H9 (cell line): Measurements from ENCODE around the gene CCDC74B. TPM values are rescaled to one million over a fixed set of nuclear protein-coding genes. Genes with fewer than 3 reads are reported as not detected.
A peak's percentile ranks its signal among the peaks of the same experiment; 100 is the strongest.
"Not testable (repeated sequence)": the region's sequence is repeated elsewhere in the genome, so short reads cannot be mapped to it uniquely, and the experiment has no call there.

Experiments
- DNase-seq: peaks from one replicate; pipeline ENCODE4 v3.0.0-alpha.2; 2017
- H2AFZ ChIP-seq: one replicate; pipeline ENCODE4 v1.6.1; 2013; ENCODE audit warnings: mild to moderate bottlenecking, low read length, control low read depth, moderate library complexity
- H2AK5ac ChIP-seq: 2 replicates; pipeline ENCODE4 v1.6.1; 2013; ENCODE audit warnings: low read length, control low read depth, mixed read lengths; ENCODE audit not compliant: insufficient read length
- H2BK120ac ChIP-seq: one replicate; pipeline ENCODE4 v1.6.1; 2013; ENCODE audit warnings: low read depth, mild to moderate bottlenecking, low read length, control low read depth, inconsistent platforms; ENCODE audit not compliant: poor library complexity, severe bottlenecking
- H2BK12ac ChIP-seq: 2 replicates; pipeline ENCODE4 v1.6.1; 2013; ENCODE audit warnings: low read length, control low read depth, mixed read lengths, low read depth; ENCODE audit not compliant: insufficient read length
- H2BK15ac ChIP-seq: 2 replicates; pipeline ENCODE4 v1.6.1; 2013; ENCODE audit warnings: low read depth, low read length, control low read depth
- H2BK20ac ChIP-seq: one replicate; pipeline ENCODE4 v1.6.1; 2013; ENCODE audit warnings: low read depth, mild to moderate bottlenecking, low read length, control low read depth, inconsistent platforms; ENCODE audit not compliant: poor library complexity, severe bottlenecking
- H2BK5ac ChIP-seq: 2 replicates; pipeline ENCODE4 v1.6.1; 2013; ENCODE audit warnings: low read length, control low read depth, mixed read lengths; ENCODE audit not compliant: insufficient read length
- H3K14ac ChIP-seq: 2 replicates; pipeline ENCODE4 v1.6.1; 2013; ENCODE audit warnings: low read length, control low read depth; ENCODE audit not compliant: insufficient read depth
- H3K18ac ChIP-seq: 2 replicates; pipeline ENCODE4 v1.6.1; 2013; ENCODE audit warnings: low read depth, mild to moderate bottlenecking, mixed read lengths, low read length, control low read depth; ENCODE audit not compliant: insufficient read length
- H3K23ac ChIP-seq: 2 replicates; pipeline ENCODE4 v1.6.1; 2013; ENCODE audit warnings: low read length, control low read depth, mixed read lengths, low read depth; ENCODE audit not compliant: insufficient read length
- H3K23me2 ChIP-seq: 2 replicates; pipeline ENCODE4 v1.6.1; 2013; ENCODE audit warnings: low read depth, mild to moderate bottlenecking, mixed read lengths, low read length, control low read depth; ENCODE audit not compliant: insufficient read length, poor library complexity, severe bottlenecking
- H3K27ac ChIP-seq: 2 replicates; pipeline ENCODE4 v1.5.1; 2013; ENCODE audit warnings: low read length, control low read depth, mixed read lengths, low read depth; ENCODE audit not compliant: insufficient read length
- H3K27me3 ChIP-seq: 2 replicates; pipeline ENCODE4 v1.6.1; 2013; ENCODE audit warnings: low read length, control low read depth, inconsistent platforms; ENCODE audit not compliant: insufficient read depth
- H3K4ac ChIP-seq: 2 replicates; pipeline ENCODE4 v1.6.1; 2013; ENCODE audit warnings: low read depth, mild to moderate bottlenecking, control low read depth, inconsistent platforms, low read length, moderate library complexity
- H3K4me1 ChIP-seq: 2 replicates; pipeline ENCODE4 v1.6.1; 2013; ENCODE audit warnings: low read length, control low read depth, inconsistent platforms; ENCODE audit not compliant: insufficient read depth
- H3K4me2 ChIP-seq: 2 replicates; pipeline ENCODE4 v1.6.1; 2013; ENCODE audit warnings: low read length, control low read depth, mixed read lengths; ENCODE audit not compliant: insufficient read length, insufficient read depth
- H3K56ac ChIP-seq: 2 replicates; pipeline ENCODE4 v1.6.1; 2013; ENCODE audit warnings: low read depth, mild to moderate bottlenecking, mixed read lengths, low read length, control low read depth; ENCODE audit not compliant: insufficient read length
- H3K79me1 ChIP-seq: 2 replicates; pipeline ENCODE4 v1.6.1; 2013; ENCODE audit warnings: low read depth, mild to moderate bottlenecking, moderate library complexity, low read length, control low read depth, inconsistent platforms; ENCODE audit not compliant: insufficient read depth, poor library complexity, severe bottlenecking
- H3K79me2 ChIP-seq: 2 replicates; pipeline ENCODE4 v1.6.1; 2013; ENCODE audit warnings: low read length, control low read depth, inconsistent platforms; ENCODE audit not compliant: insufficient read depth
- H3K9ac ChIP-seq: 2 replicates; pipeline ENCODE4 v1.6.1; 2013; ENCODE audit warnings: low read length, control low read depth, mixed read lengths; ENCODE audit not compliant: insufficient read length; ENCODE audit errors: extremely low read depth
- H3K9me3 ChIP-seq: one replicate; pipeline ENCODE4 v1.6.1; 2013; ENCODE audit warnings: low read depth, low read length, inconsistent platforms; ENCODE audit not compliant: control insufficient read depth
- H3T11ph ChIP-seq: one replicate; pipeline ENCODE4 v1.6.1; 2013; ENCODE audit warnings: mild to moderate bottlenecking, low read length, control low read depth, inconsistent platforms
- H4K20me1 ChIP-seq: one replicate; pipeline ENCODE4 v1.6.1; 2013; ENCODE audit not compliant: control insufficient read depth, insufficient read length, insufficient read depth
- H4K5ac ChIP-seq: 2 replicates; pipeline ENCODE4 v1.6.1; 2013; ENCODE audit warnings: low read depth, mild to moderate bottlenecking, mixed read lengths, low read length, control low read depth; ENCODE audit not compliant: insufficient read length
- H4K8ac ChIP-seq: replicated peaks from 2 replicates; pipeline ENCODE4 v1.6.1; 2013; ENCODE audit warnings: low read length, control low read depth, mixed read lengths, low read depth; ENCODE audit not compliant: insufficient read length
- H4K91ac ChIP-seq: 2 replicates; pipeline ENCODE4 v1.6.1; 2013; ENCODE audit warnings: low read depth, mild to moderate bottlenecking, moderate library complexity, mixed read lengths, low read length, control low read depth; ENCODE audit not compliant: insufficient read length
- H3K27ac Mint-ChIP-seq, 3 experiments: 2 replicates in 2 of 3; 3 replicates in 1 of 3; pipeline ENCODE4 v1.8.0; 2020 to 2021; ENCODE audit warnings: mixed read lengths in 3 of 3, mild to moderate bottlenecking in 1 of 3, moderate library complexity in 1 of 3
- H3K27me3 Mint-ChIP-seq: 2 replicates; pipeline ENCODE4 v1.8.0; 2021; ENCODE audit warnings: low read depth, mild to moderate bottlenecking, moderate library complexity, mixed read lengths
- H3K36me3 Mint-ChIP-seq, 3 experiments: 2 replicates in 2 of 3; 3 replicates in 1 of 3; pipeline ENCODE4 v1.8.0; 2020 to 2021; ENCODE audit warnings: low read depth in 3 of 3, mixed read lengths in 3 of 3; ENCODE audit not compliant: insufficient read depth in 1 of 3
- H3K4me1 Mint-ChIP-seq, 2 experiments: 2 replicates each; pipeline ENCODE4 v1.8.0; 2020; ENCODE audit warnings: mixed read lengths in 2 of 2
- H3K4me3 Mint-ChIP-seq, 2 experiments: 2 replicates in 1 of 2; 3 replicates in 1 of 2; pipeline ENCODE4 v1.8.0; 2020 to 2021; ENCODE audit warnings: mild to moderate bottlenecking in 2 of 2, mixed read lengths in 2 of 2, moderate library complexity in 1 of 2
- H3K9me3 Mint-ChIP-seq, 2 experiments: 2 replicates in 1 of 2; 3 replicates in 1 of 2; pipeline ENCODE4 v1.8.0; 2020; ENCODE audit warnings: mild to moderate bottlenecking in 2 of 2, mixed read lengths in 2 of 2, moderate library complexity in 1 of 2
- WGBS: extraction: QIAGEN DNeasy Blood & Tissue Kit; methylation state at CpG from one replicate; pipeline ENCODE4 v1.1.7; 2013; ENCODE audit warnings: missing lambda C conversion rate, low lambda C conversion rate, mixed read lengths; ENCODE audit not compliant: insufficient read length; ENCODE audit errors: extremely low coverage; 5-methylcytosine and 5-hydroxymethylcytosine counted together
- total RNA-seq: library from RNA; stranded (reverse); gene quantifications from 2 replicates; pipeline ENCODE4 v1.2.1, GENCODE V29; 2021

The CCDC74B gene
- total RNA-seq, 1 experiment from 2014 or later: 6.7 TPM

GRCh38 chr2:130138841-130139251, 6.1 kb downstream of the CCDC74B start:
- H2BK120ac ChIP-seq, H3K9me3 ChIP-seq, H3K79me2 ChIP-seq, H2BK5ac ChIP-seq, H3T11ph ChIP-seq, H3K4me1 Mint-ChIP-seq, H3K4me1 ChIP-seq, H2AFZ ChIP-seq, H2BK20ac ChIP-seq, H3K79me1 ChIP-seq, H2AK5ac ChIP-seq, H3K36me3 Mint-ChIP-seq, H4K8ac ChIP-seq, H3K27ac ChIP-seq, H2BK15ac ChIP-seq, H3K14ac ChIP-seq, H4K5ac ChIP-seq, H4K20me1 ChIP-seq, H3K4me2 ChIP-seq, H3K4ac ChIP-seq, H3K9me3 Mint-ChIP-seq, H3K4me3 Mint-ChIP-seq, H3K27ac Mint-ChIP-seq, H4K91ac ChIP-seq, H3K23ac ChIP-seq, H3K23me2 ChIP-seq, H3K9ac ChIP-seq, H3K18ac ChIP-seq, H3K27me3 ChIP-seq, H2BK12ac ChIP-seq, H3K27me3 Mint-ChIP-seq, H3K56ac ChIP-seq: not testable (repeated sequence)
- DNase-seq: peak; percentile 9
- no CpG with 5 or more reads among the region's 15 CpGs for WGBS

DNA sequence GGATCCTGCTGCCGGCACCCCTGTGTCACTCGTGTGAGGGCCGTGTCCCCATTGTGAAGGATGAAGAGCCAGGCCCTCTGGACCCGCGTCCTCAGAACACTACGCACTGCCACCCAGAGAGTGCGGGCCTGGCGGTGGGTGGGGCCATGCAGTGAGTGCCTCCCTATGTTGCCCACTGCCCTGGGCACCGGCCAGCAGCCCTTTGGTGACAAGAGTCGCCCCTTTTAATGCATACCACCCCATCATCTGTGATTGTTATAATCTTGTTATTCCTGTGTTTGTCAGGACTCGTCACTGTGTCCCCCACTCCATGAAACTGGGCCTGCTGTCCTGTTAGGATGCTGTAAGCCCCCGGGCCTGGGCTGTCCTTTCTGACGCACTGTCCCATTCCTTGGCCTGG, 6.6 kb downstream of the CCDC74B start:
- H4K5ac ChIP-seq, H4K8ac ChIP-seq, H3K4me1 Mint-ChIP-seq, H3K56ac ChIP-seq, H4K91ac ChIP-seq, H3K4me1 ChIP-seq, H3T11ph ChIP-seq, H3K23ac ChIP-seq, H2BK12ac ChIP-seq, H2BK120ac ChIP-seq, H4K20me1 ChIP-seq, H2BK15ac ChIP-seq, H3K79me1 ChIP-seq, H3K36me3 Mint-ChIP-seq, H2AFZ ChIP-seq, H2BK5ac ChIP-seq, H2BK20ac ChIP-seq, H3K4ac ChIP-seq, H3K79me2 ChIP-seq, H3K27ac Mint-ChIP-seq, H3K27me3 Mint-ChIP-seq, H3K9me3 ChIP-seq, H3K23me2 ChIP-seq, H3K4me3 Mint-ChIP-seq, H3K4me2 ChIP-seq, H3K18ac ChIP-seq, H2AK5ac ChIP-seq, H3K9me3 Mint-ChIP-seq, H3K9ac ChIP-seq, H3K27ac ChIP-seq, H3K14ac ChIP-seq, H3K27me3 ChIP-seq: not testable (repeated sequence)
- peak; percentile 8 for DNase-seq
- no CpG with 5 or more reads among the region's 13 CpGs for WGBS
